ENCODE data around the gene CALY.

The CALY gene

DNA sequence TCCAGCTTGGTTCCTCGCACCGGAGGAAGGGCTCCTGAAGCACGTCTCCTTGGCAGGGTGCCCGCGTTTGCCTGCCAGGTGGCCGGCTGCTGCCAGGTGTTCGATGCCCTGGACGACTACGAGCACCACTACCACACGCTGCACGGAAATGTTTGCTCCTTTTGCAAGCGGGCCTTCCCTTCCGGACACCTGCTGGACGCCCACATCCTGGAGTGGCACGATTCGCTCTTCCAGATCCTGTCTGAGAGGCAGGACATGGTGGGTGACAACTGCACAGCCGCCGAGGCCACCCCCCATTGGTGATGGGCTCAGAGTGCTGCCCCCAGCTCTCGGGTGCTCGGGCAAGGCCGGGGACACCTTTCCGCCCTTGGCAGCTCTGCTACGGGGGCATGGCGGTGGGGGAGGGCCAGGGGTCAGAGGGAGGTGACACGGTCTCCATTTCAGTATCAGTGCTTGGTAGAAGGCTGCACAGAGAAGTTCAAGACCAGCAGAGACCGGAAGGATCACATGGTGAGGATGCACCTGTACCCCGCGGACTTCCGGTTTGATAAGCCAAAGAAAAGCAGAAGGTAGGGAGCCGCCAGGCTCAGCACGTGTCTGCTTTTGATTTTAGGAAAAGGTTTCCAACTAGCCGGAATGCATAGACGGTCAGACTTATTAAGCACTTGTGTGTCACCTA is 26.8 kb downstream of the CALY start:
- H3K4me3 ChIP-seq (ENCODE audit: low read depth, low read length): no peak overlapping the region
- TF ChIP-seq CTCF (IDR thresholded peaks at IDR 0.05; ENCODE audit: insufficient read depth, low read depth, low read length, missing control alignments): no peak
- no peak for DNase-seq (ENCODE audit: low read depth)

DNA sequence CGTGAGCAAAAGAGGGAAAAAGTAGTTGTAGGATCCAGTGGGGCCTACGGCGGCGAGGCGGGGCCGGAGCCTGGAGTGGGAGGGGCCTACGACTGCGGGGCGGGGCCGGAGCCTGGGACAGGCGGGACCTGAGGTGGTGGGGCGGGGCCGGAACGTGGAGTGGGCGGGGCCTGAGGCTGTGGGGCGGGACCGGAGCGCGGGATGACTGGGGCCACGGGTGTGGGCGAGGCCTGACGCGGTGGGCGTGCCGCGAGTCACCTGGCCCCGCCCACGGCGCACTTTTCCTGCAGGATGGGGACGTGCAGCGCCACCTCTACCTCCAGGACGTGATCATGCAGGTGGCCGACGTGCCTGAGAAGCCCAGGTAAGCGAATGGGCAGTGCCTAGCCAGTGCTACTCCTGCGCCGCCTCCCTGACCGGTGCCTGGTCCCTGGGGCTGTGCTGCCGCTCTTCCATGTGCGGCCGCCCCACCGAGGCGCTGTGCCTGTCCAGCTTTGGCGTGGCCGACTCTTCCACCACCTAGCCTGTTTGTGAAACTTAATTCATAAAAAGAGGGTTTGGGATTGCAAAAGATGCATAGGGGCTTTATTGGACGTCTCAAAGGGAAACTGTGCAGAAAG is 27.5 kb downstream of the CALY start:
- TF ChIP-seq CTCF (IDR thresholded peaks at IDR 0.05; ENCODE audit: insufficient read depth, low read depth, low read length, missing control alignments): no peak
- peak; percentile 94 for DNase-seq (ENCODE audit: low read depth)
- H3K4me3 ChIP-seq (ENCODE audit: low read depth, low read length): peak overlapping the region; percentile 96

DNA sequence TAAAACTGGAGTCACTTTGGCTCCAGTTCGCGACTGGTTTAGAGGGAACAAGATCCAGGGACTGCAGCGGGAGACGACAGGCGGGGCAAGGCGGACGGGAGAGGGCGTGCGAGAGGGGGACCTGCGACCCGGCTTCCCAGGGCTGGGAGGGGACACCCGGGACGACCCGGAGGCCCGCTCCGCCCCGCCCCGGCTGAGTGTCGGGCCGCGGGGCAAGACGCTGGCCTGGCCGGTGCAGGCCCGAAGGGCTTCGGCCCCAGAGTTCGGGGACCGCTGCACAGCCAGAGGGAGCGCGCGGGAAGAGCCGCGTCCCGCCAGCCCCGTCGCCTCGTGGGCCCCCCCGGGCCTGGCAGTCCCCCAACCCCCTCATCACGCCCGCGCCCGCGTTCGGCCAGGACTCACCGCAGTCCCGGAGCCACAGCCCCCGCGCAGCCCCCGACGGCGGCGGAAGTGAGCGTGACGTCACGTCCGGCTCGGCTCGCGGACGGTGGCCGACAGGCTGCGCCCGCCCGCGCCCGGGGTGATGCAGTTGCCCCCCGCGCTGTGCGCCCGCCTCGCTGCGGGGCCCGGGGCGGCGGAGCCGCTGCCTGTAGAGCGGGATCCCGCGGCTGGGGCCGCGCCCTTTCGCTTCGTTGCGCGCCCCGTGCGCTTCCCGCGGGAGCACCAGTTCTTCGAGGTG is 28.1 kb downstream of the CALY start, which contains the start of the genes TUBGCP2 and ZNF511:
TSS of gene TUBGCP2 (minus strand) at position 452 of the 679 bp plus-strand sequence. CDS start 5,931 bp downstream, outside the sequence.
TSS of gene ZNF511 (plus strand) at position 494 of the 679 bp plus-strand sequence. CDS start at position 524, 30 bp downstream.
- peak; percentile 19 for TF ChIP-seq CTCF (IDR thresholded peaks at IDR 0.05; ENCODE audit: insufficient read depth, low read depth, low read length, missing control alignments)
- peak; percentile 90 for DNase-seq (ENCODE audit: low read depth)
- peak within 1 kb of the TSS; percentile 96 for H3K4me3 ChIP-seq (ENCODE audit: low read depth, low read length)

DNA sequence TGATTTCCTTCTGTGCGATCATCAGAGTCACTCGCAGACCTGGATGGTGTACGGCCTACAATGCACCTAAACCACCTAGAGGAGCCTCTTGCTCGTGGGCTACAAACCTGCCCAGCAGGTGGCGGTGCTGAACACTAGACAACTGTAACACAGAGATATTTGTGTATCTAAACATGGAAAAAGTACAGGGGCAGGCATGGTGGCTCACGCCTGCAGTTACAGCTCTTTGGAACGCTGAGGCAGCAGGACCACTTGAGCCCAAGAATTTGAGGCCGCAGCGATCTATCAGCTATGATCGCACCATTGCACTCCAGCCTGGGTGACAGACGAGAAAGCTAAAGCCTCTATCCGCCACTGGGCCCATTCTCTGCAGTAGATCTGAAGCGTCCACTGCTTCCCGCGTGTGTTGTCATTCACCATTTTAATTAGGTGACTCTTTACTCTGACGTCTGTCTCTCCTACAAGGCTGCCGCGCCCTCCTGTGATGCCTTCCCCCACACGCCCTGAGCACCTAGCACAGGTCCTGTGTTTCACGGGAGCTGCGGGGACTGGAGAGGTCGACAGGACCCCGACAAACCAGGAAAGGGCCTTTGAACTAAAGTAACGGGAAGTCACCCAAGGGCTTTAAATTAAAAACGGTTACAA is 28.8 kb downstream of the CALY start:
- DNase-seq (ENCODE audit: low read depth): peak; percentile 86
- peak; percentile 86 for TF ChIP-seq CTCF (IDR thresholded peaks at IDR 0.05; ENCODE audit: insufficient read depth, low read depth, low read length, missing control alignments)
- H3K4me3 ChIP-seq (ENCODE audit: low read depth, low read length): peak overlapping the region; percentile 96

DNA sequence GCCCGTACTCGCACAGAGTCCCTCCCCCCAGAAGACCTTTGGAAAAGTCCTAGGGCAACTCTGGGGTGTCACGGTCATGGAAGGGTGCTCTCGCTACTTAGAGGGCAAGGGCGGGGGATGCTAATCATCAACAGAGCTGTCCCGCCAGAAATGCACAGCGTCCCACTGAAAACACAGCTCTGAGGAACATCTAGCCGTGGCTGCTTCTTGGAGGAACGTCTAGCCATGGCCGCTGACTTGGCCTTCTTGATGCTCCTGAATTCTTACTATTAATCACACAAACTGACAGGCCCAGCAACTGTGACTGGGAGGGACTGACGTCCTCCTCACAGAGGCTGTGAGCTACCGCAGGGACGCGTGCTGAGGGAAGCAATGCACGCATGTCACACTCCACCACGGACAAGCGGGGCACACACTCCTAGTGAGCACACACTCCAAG is 29.7 kb downstream of the CALY start:
- TF ChIP-seq CTCF (IDR thresholded peaks at IDR 0.05; ENCODE audit: insufficient read depth, low read depth, low read length, missing control alignments): no peak
- DNase-seq (ENCODE audit: low read depth): no peak
- no peak overlapping the region for H3K4me3 ChIP-seq (ENCODE audit: low read depth, low read length)

DNA sequence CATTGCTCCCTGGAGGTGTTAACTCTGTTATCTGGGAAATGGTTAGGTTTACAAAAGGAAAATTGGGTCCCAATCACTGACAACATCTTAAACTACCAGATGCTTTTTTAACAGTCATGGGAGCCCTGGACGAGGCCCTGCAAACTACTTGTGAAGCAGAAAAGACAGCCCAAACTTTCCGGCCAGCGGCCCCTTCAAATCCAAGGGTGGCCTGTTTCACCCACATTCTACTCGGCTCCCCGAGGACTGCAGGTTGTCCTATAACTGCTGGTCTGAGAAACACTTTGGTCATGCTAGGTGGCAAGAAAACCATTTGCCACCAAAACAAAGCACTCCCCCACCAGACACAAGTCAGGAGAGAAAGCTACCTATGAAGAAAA is 30.6 kb downstream of the CALY start:
- no peak for TF ChIP-seq CTCF (IDR thresholded peaks at IDR 0.05; ENCODE audit: insufficient read depth, low read depth, low read length, missing control alignments)
- no peak for DNase-seq (ENCODE audit: low read depth)
- H3K4me3 ChIP-seq (ENCODE audit: low read depth, low read length): no peak overlapping the region

Measured in GM12865 (cell line).